ENCODE data around the gene USP51.
"Not testable (repeated sequence)": the region's sequence is repeated elsewhere in the genome, so short reads cannot be mapped to it uniquely, and the experiment has no call there.

The USP51 gene

GRCh38 chrX:55489314-55490009 lies at the start of gene USP51:
TSS of gene USP51 (minus strand) at chrX:55489848. CDS start at chrX:55488939, 909 bp downstream.
- peak; percentile 43 for DNase-seq (ENCODE audit: low read depth)

- no peak for DNase-seq (ENCODE audit: low read depth)
Measured at GRCh38 chrX:55524487-55524886, 34.8 kb upstream of the USP51 start.

DNA sequence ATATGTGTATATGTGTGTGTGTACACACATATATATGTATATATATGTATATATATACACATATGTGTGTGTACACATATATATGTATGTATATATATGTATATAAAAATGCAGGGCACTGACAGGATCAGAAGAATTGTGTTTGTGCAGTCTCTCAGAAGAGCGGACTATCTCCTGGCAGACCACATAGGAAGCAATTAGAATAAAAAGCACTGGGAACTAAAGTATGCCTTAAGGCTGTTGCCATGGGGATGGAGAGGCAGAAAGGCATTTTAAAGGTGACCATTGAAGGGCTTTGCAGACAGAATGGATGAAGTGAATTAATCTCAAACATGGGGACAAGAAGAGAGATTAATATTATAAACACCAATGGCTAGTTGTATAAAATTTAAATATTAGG lies 33.7 kb upstream of the USP51 start:
- DNase-seq (ENCODE audit: low read depth), result no peak

DNA sequence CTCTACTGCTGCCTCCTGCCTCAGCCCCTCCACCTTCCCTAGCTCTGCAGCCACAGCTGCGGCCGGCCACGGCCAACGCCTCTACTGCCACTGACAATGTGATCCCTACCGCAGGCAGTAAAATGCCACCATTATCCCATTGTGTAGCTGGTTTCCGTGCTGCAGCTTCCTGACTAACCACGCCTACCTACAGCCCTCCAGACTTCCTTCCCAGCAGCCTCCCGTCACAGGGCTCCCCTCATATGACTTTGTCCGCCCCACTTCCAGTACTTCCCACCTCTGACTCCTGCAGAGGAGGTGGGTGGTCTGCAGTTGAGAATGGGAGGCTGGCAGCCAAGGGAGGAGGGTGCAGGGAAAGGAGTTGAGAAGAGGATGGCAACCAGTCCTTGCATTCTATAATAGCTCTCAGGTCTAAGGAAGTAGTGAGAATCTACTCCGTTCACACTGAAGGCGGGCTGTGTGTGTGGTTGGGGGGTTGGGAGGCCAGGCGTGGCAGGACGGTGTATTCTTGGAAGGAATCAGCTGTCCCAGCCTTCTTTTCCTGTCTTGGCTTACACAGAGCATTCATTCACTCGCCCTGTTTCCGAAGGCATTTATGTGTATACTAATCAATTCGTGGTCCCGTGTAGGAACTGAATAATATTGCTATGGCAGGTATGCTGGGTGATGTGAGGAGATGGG lies 33.1 kb upstream of the USP51 start:
- DNase-seq (ENCODE audit: low read depth), result no peak

DNA sequence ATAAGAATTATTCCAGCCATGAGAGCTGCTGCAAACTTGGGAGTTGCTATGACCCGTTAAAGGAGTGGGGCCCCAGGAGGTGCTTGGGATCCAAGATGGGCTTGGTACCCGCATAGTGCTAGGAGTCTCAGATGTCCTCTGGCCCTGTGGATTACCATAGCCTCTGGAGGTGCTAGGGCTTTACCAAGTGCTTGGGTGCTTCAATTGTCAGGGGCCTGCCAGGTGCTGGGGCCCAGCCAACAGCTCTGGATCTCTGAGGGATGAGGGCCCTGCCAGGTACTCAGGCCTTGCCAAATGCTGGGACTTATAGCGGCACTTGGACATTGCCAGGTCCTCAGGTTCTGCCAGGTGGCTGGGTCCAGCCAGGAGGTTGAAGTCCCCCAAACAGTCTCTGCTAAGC lies 32.0 kb upstream of the USP51 start:
- DNase-seq (ENCODE audit: low read depth), result no peak

DNA sequence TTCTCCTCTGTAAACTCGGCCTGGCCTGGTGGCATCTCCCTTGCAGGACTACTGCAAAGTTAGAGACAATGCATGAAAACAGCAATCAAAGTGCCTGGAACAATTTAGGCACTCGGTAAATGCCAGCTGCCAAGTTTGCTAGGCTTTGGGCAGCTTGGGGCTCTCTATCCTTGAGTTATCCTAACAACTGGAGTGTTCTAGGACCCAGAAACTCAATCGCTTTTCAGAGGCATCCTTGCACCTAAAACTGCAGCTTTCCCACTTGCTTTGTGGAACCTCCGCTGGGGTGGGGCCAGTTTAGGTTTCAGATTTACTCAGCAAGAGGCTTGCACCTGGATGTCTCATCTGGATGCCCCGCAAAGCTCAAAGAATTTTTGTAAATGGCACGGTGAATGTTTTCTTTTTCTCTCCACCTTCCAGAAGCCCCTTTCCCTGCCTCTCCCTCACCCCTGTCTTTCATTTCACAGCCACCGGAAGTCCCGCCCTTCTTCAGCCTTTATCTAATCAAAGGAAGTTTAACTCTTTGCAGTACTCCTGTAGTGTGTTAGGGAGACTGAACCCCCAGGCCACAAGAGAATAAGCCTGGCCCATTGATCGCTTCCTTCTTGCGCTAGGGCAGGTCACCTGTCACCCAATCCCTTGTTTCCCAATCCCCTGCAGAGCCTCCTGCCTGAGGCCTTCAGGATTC lies 27.3 kb upstream of the USP51 start:
- not testable (repeated sequence) for DNase-seq (ENCODE audit: low read depth)

DNA sequence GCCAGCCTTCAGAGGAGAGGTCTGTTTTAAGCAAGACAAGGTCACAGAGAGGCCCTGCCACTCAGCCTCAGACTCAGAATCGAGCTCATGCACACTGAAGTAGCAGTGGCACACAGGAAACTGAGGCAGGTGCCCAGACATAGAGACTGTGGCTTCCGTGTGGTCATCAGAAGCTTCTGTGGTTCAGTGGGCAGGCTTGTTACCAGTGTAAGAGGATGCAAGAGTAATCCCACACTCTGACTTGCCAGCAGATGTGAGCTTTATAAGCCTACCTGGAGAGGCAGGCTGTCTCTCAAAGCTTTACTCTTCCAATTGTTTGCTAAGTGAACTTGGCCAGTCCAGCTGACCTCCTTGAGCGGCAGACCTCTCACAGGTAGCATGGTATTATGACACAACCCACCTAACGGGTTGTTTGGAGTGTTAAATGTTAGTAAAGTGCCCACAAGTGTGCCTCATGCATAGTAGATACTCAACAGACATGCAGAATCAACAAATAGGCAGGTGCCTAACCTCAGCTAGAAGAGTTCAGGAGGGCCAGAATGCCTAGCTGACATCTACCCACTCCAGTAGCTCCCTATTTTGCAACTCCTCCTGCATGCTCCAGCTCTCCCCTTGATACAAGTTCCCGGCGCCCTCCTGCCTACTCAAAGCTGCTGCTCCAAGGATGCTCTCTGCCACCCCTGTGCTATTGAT lies 23.5 kb upstream of the USP51 start:
- DNase-seq (ENCODE audit: low read depth), result not testable (repeated sequence)

DNA sequence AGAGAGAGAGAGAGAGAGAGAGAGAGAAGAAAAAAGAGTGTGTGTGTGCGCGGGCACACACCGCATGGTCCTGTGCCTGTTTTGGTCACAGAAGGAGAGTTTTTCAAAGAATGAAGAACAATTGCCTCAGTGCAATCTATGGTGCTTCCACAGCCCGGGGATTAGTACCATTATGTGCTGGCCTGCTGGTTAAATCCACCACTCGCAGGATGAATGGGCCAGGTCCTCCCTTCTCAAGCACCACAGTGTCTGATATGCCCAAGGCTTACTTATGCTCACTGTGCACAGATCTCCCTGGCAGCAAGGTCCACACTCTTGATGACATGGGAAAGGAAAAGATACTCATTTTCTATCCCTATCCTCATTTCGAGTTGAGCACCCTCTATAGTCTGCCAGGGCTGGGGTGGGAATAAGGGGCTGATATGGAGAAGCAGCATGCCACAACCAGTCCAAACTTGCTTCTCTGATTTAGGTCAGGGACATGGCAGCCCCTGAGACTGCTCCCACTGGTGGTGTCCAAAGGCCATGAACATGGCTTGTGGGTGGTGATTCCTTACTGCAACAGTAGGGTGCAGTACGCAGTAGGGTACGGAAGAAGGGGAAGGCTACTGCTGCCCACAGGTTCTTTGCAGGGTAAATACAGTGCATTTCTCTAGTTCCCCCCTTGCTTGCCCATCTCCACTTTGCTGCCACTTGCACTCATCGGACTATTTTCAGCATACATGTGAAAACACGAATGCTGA lies 18.9 kb upstream of the USP51 start:
- not testable (repeated sequence) for DNase-seq (ENCODE audit: low read depth)

DNA sequence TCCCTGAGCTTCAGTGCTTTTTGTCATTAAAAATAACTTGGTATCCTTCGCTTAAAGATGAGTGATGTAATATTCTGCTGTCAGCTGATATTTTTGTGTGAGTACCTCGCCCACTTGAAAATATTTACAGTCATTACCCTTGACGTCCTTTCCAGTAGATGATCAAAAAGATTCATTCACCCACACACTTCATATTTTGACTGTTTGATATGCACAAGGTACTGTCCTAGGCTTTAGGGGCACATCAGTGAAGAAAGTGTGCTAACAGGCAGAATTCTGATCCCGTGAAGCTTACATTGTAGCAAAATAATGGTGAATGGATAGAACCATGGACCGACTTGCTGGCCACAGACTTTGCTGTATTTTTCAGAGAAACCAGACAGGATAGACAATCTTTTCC lies 18.1 kb upstream of the USP51 start:
- not testable (repeated sequence) for DNase-seq (ENCODE audit: low read depth)

DNA sequence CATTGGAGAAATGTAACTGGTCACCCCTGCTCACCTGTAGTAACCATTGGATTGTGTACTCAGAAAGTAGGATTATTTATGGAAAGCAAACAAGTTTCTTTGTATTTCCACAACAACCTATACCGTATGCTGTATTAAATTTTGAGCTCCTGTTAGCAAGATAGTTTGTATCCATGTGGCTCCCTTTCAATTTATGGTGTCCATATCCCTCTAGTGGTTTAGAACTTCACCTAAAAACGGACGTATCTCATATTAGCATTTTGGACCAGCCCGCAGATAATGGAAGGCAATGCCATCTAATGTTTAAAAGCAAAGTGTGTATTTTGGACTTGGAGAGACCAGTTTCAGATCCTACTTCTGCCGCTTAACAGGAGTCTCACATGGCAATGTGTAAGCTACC lies 17.4 kb upstream of the USP51 start:
- DNase-seq (ENCODE audit: low read depth), result not testable (repeated sequence)

GRCh38 chrX:55490974-55491373 lies 1.3 kb upstream of the USP51 start:
- no peak for DNase-seq (ENCODE audit: low read depth)

DNA sequence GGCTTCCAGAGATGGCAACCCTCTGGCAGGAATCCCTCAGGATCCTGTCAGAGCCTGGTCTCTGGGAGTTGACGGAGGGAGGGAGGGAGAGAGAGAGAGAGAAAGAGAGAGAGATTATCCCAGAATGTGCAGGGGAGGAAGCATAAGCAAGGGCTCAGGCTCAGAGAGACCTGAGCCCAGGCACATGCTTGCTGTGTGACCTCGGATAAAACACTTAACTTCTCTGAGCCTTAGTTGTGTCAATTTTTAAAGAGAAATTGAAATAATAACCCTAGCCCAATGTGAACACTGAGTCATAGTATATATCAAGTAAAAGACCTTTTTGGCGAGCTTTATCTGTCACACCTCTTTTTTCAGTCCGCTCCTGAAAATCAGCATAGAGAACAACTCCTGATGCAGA lies 473 bp upstream of the USP51 start:
- DNase-seq (ENCODE audit: low read depth), result peak; percentile 17

- peak; percentile 55 for DNase-seq (ENCODE audit: low read depth)
Measured at GRCh38 chrX:55488593-55489313, 895 bp downstream of the USP51 start.

DNA sequence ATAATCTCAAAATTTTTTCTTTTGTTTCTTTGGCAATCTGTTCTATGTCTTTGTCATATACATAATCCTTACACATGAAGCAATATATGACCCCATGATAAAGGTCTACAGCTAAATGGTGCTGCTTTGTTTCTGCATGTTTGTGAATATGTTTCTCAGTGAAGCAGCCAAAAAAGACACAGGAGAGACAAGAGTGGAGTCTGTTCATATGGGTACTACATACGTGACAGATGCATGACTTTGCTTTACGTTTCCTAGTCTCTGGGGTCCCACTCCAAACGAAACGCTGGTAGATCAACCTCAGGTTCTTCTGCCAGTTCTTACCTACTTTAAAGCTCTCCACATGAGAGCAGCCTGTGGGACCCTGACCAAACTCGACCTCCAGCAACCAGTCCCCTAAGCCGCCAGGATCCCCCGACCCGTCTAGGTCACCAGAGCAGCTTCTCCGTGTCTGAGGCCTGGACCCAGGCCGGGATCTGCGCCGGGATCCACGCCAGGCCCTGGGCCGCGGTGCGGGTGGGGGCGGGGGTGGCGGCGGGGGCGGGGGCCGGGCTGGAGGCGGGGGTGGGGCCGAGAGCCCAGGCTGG lies 1.5 kb downstream of the USP51 start:
- DNase-seq (ENCODE audit: low read depth), result peak; percentile 24

DNA sequence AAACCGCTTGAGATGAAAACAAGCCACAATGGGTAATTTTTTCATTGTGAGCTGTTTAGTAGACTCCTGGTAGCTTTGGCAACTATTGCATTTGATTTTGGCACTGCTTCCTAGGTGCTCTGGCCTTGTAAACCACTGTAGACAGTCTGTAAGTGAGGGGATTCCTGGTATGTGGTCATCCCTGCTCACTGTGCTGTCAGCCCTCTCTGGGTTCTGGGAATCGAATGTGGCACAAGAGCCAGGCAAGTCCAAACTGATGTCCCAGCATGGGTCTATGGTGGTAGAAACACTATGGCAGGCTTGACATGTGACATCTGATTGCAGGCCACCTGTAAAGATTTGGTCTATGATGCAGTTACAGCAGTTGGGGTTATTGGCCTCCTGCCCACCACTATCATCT lies 2.5 kb downstream of the USP51 start:
- DNase-seq (ENCODE audit: low read depth), result no peak

- no peak for DNase-seq (ENCODE audit: low read depth)
Measured at GRCh38 chrX:55486736-55487135, 2.9 kb downstream of the USP51 start.

- DNase-seq (ENCODE audit: low read depth), result no peak
Measured at GRCh38 chrX:55484948-55485347, 4.7 kb downstream of the USP51 start.

- no peak for DNase-seq (ENCODE audit: low read depth)
Measured at GRCh38 chrX:55480390-55481062, 9.1 kb downstream of the USP51 start.

GRCh38 chrX:55479956-55480355 lies 9.7 kb downstream of the USP51 start:
- not testable (repeated sequence) for DNase-seq (ENCODE audit: low read depth)

DNA sequence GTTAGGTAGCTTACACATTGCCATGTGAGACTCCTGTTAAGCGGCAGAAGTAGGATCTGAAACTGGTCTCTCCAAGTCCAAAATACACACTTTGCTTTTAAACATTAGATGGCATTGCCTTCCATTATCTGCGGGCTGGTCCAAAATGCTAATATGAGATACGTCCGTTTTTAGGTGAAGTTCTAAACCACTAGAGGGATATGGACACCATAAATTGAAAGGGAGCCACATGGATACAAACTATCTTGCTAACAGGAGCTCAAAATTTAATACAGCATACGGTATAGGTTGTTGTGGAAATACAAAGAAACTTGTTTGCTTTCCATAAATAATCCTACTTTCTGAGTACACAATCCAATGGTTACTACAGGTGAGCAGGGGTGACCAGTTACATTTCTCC lies 23.9 kb downstream of the USP51 start:
- not testable (repeated sequence) for DNase-seq (ENCODE audit: low read depth)

Measured in amniotic epithelial cell (primary cell).